Vagina (tissue), 2 donors: Measurements from ENCODE around the gene TIAM2. TPM values are rescaled to one million over a fixed set of nuclear protein-coding genes. Genes with fewer than 3 reads are reported as not detected.
A peak's percentile ranks its signal among the peaks of the same experiment; 100 is the strongest.

Experiments
- DNase-seq, 2 donors: peaks; one replicate each; pipeline ENCODE4 v3.0.0-alpha.2; 2017; ENCODE audit errors: extremely low spot score in 2 of 2
- H3K27ac ChIP-seq: fragments of 200-600 bp; sonication (generic); one replicate; pipeline ENCODE4 v1.5.1; 2019
- H3K27me3 ChIP-seq: fragments of 200-600 bp; sonication (generic); one replicate; pipeline ENCODE4 v1.5.1; 2019
- H3K36me3 ChIP-seq, 2 donors: fragments of 200-600 bp; sonication (generic); one replicate each; pipeline ENCODE4 v1.5.1; 2017 to 2019
- H3K4me1 ChIP-seq: fragments of 200-600 bp; sonication (generic); one replicate; pipeline ENCODE4 v1.5.1; 2019
- H3K4me3 ChIP-seq, 2 donors: fragments of 200-600 bp; sonication (generic); 1 replicate in 1 of 2; 2 replicates in 1 of 2; pipeline ENCODE4 v1.5.1; 2016 to 2019
- H3K9me3 ChIP-seq: fragments of 200-600 bp; sonication (generic); one replicate; pipeline ENCODE4 v1.5.1; 2019
- POLR2A ChIP-seq, 2 donors: fragments of 450-650 bp; IDR thresholded peaks; one replicate each; pipeline ENCODE4 v1.6.1; 2017; ENCODE audit warnings: antibody characterized with exemption in 2 of 2, mild to moderate bottlenecking in 2 of 2, moderate library complexity in 2 of 2
- POLR2AphosphoS5 ChIP-seq, 2 donors: sonication (generic); formaldehyde crosslinking; IDR thresholded peaks; one replicate each; pipeline ENCODE4 v1.9.0; 2017; ENCODE audit warnings: antibody characterized with exemption in 2 of 2, mild to moderate bottlenecking in 2 of 2, low read depth in 1 of 2; ENCODE audit not compliant: insufficient read depth in 1 of 2
- intact Hi-C: fragments of 100-400 bp; cut with DNase I; formaldehyde crosslinking; loops from one replicate; pipeline ENCODE4 v1.15.1; 2023
- total RNA-seq: library from RNA; depleted of rRNA; stranded (reverse); fragments of >200 nt; gene quantifications from one replicate; pipeline ENCODE4 v1.2.3, GENCODE V29; 2016
- TF ChIP-seq, protein P1 (sequence below), 3 experiments: fragments of 450-650 bp in 2 of 3; fragments of 200-600 bp in 1 of 3; sonication (generic) in 1 of 3; IDR thresholded peaks; one replicate each; pipeline ENCODE4 v1.5.1; 2017 to 2019; ENCODE audit warnings: antibody characterized with exemption in 3 of 3, mild to moderate bottlenecking in 2 of 3, moderate library complexity in 2 of 3

TIAM2 gene
- total RNA-seq, 1 donor from 2014 or later: 11.5 TPM

DNA sequence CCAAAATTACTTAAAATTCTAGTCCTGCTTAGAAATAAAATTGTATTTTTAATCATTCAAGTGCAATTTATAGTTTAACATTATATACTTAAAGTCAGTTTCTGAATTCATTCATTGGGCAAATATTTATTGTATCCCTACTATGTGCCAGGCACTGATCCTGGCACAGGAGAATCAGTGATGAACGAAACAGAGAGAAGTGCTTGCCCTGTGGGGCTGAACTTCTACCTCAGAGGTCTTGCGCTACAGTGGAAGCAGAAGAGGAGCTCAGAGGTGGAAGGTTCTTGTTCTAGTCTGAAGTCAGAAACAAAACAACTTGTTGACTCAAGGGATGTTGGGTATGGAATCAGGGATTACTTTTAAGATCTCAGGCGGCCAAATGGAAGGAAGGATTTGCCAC is 274.6 kb downstream of the TIAM2 start:
- Histone ChIP-seq H3K4me1 (peaks cover 34% of the 10 kb centered on the region), H3K9me3 (no peaks in the 10 kb centered on the region), H3K36me3 (no peaks in the 10 kb centered on the region), H3K27ac (no peak overlapping the region), H3K4me3 (no peak overlapping the region), H3K27me3 (no peaks in the 10 kb centered on the region)
- no peak for TF ChIP-seq POLR2AphosphoS5 (IDR thresholded peaks at IDR 0.05; ENCODE audit: insufficient read depth in 1 of 2, low read depth in 1 of 2)
- TF ChIP-seq, protein P1, sequence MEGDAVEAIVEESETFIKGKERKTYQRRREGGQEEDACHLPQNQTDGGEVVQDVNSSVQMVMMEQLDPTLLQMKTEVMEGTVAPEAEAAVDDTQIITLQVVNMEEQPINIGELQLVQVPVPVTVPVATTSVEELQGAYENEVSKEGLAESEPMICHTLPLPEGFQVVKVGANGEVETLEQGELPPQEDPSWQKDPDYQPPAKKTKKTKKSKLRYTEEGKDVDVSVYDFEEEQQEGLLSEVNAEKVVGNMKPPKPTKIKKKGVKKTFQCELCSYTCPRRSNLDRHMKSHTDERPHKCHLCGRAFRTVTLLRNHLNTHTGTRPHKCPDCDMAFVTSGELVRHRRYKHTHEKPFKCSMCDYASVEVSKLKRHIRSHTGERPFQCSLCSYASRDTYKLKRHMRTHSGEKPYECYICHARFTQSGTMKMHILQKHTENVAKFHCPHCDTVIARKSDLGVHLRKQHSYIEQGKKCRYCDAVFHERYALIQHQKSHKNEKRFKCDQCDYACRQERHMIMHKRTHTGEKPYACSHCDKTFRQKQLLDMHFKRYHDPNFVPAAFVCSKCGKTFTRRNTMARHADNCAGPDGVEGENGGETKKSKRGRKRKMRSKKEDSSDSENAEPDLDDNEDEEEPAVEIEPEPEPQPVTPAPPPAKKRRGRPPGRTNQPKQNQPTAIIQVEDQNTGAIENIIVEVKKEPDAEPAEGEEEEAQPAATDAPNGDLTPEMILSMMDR (IDR thresholded peaks at IDR 0.05): no peak
- no peak for TF ChIP-seq POLR2A (IDR thresholded peaks at IDR 0.05)
- intact Hi-C loops: no loop called here
- DNase-seq: no peak

DNA sequence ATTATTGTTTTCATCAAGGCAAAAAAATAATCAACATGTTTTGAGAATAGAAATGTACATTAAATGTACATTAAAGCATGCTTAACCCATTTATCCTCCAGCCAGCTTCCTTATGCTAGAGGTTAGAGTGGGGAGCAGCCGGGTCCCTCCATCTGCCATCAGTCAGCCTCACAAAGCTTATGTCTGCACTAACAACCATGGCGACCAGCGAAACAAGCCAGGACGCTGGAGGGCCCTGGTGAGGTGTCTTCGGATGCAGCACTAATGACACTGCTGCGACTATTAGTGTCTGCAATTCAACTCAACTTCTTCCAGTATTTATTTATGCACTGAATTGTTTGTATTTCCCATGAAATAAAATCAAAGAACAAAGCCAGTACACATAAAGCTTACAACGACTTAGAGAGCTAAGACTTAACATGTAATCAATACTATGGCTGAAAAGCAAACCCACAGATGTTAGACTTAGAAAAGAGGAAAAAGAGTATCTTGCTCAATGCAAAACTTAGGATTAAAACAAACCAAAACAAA is 275.5 kb downstream of the TIAM2 start:
- DNase-seq: no peak
- Histone ChIP-seq H3K4me3 (no peak overlapping the region), H3K9me3 (no peaks in the 10 kb centered on the region), H3K4me1 (peaks cover 28% of the 10 kb centered on the region), H3K36me3 (no peaks in the 10 kb centered on the region), H3K27me3 (no peaks in the 10 kb centered on the region), H3K27ac (no peak overlapping the region)
- no peak for TF ChIP-seq POLR2AphosphoS5 (IDR thresholded peaks at IDR 0.05; ENCODE audit: insufficient read depth in 1 of 2, low read depth in 1 of 2)
- intact Hi-C loops: no loop called here

DNA sequence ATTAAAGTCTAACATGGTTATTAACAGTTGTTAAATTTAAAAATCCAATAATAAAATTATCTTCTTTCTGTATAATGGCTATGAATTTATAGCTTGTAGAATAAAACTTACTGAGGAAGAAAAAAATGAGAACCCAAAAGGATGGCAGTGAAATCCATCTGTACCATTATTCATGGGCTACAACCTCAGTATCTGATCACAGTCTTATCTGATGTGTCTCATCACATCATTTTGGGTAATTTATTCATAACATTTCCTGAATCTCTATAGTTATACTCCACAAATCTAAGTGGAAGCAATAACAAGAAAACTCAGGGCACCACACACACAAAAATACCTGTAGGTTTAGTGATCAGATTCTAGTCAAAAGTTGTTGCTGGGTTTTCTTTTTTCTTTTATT is 276.0 kb downstream of the TIAM2 start:
- intact Hi-C loops: no loop called here
- DNase-seq: no peak
- no peak overlapping the region for H3K27ac ChIP-seq

DNA sequence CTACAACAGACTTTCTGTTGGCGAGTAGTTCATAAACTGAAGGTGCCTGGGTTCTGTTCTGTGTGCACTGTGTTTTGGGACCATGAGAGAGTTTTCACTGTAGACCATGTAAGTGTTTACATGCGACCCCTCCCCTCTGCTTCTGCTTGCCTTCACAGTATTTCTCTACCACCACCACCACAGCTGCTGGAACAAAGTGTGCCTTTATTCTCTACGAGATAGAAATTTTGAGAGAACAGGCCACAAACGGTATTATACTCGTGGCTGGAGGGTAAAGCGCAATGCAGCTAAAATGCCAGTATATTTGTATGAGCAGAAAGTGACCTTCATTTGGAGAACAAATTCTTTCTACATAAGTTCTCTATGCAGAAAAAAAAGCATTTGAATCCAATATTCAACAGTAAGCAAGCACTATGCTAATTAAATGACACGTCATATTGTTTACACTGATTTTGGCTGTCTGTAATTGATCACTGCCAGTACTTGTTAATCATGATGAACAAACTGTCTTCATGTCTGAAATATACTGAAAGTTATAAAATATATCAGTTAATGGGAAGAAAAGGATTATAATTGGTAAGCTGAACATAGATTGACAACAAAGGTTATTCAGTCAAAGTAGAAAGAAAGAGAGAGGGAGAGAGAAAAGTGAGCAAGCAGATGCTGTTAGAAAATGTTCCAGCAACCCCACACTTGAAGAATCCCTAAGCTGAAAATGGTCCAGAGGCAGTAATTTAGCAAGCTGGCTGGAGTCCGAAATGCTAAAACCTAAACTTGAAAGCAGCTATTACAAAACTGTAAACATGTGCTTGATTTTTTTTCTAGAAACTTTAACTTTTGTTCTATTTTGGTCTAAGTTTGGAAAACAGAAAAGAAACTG is 277.5 kb downstream of the TIAM2 start:
- H3K4me1 ChIP-seq: peaks cover 28% of the 10 kb centered on the region
- H3K36me3 ChIP-seq: no peaks in the 10 kb centered on the region
- H3K9me3 ChIP-seq: no peaks in the 10 kb centered on the region
- DNase-seq: no peak
- TF ChIP-seq POLR2AphosphoS5 (IDR thresholded peaks at IDR 0.05; ENCODE audit: insufficient read depth in 1 of 2, low read depth in 1 of 2) (peak in 1 of 2 donors; percentile 12), POLR2A (IDR thresholded peaks at IDR 0.05) (no peak)
- TF ChIP-seq, protein P1 (IDR thresholded peaks at IDR 0.05): no peak
- H3K27ac ChIP-seq: peak overlapping the region; percentile 7
- H3K4me3 ChIP-seq: no peak overlapping the region
- intact Hi-C loops: no loop called here
- no peaks in the 10 kb centered on the region for H3K27me3 ChIP-seq

More for the DNA sequence above, 276.0 kb downstream of the TIAM2 start:
- no peaks in the 10 kb centered on the region for H3K36me3 ChIP-seq
- no peak overlapping the region for H3K4me3 ChIP-seq
- TF ChIP-seq POLR2AphosphoS5 (IDR thresholded peaks at IDR 0.05; ENCODE audit: insufficient read depth in 1 of 2, low read depth in 1 of 2) (no peak), POLR2A (IDR thresholded peaks at IDR 0.05) (no peak)
- TF ChIP-seq, protein P1 (IDR thresholded peaks at IDR 0.05): no peak
- no peaks in the 10 kb centered on the region for H3K27me3 ChIP-seq
- H3K9me3 ChIP-seq: no peaks in the 10 kb centered on the region
- peaks cover 28% of the 10 kb centered on the region for H3K4me1 ChIP-seq

DNA sequence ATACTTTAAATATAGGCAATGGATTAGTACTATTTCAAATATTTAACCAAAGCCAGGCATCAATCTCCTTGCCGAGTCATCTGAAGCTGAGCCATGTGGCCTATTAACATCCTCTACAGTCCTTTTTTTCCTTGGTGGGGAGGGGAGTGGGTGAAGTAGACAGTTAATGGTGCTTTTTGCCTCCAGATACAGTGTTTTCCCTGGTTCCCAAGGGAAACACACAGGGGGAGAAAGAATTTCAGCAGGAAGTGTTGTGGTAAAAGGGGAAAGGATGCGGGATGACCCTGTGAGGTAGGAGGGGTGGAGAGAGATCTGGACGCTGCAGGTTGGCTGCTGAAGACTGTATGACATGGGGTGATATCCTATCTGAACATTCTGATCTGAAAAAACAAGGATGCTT is 278.3 kb downstream of the TIAM2 start:
- Histone ChIP-seq H3K27ac (peak overlapping the region; percentile 31), H3K4me1 (peaks cover 28% of the 10 kb centered on the region)
- intact Hi-C loops: no loop called here

More for the DNA sequence above, 278.3 kb downstream of the TIAM2 start:
- Histone ChIP-seq H3K36me3 (no peaks in the 10 kb centered on the region), H3K9me3 (no peaks in the 10 kb centered on the region), H3K27me3 (no peaks in the 10 kb centered on the region), H3K4me3 (no peak overlapping the region)
- TF ChIP-seq, protein P1 (IDR thresholded peaks at IDR 0.05): no peak
- no peak for DNase-seq
